Adrenal gland (tissue), 5 donors: ENCODE results near the gene FGA.

Experiments used
- POLR2A ChIP-seq, 2 donors: fragments of 450-650 bp; IDR thresholded peaks; one replicate each; pipeline ENCODE4 v1.6.1; 2017; ENCODE audit warnings: antibody characterized with exemption in 2 of 2, mild to moderate bottlenecking in 2 of 2, moderate library complexity in 1 of 2
- TF ChIP-seq, protein P1 (sequence below), 6 experiments: fragments of 450-650 bp in 4 of 6; fragments of 200-600 bp in 2 of 6; sonication (generic) in 1 of 6; IDR thresholded peaks; 1 replicate in 5 of 6; 2 replicates in 1 of 6; pipeline versions ENCODE4 v1.5.1 to v1.8.0; 2016 to 2021; ENCODE audit warnings: antibody characterized with exemption in 6 of 6, mild to moderate bottlenecking in 2 of 6, moderate library complexity in 1 of 6
- donor health status: DM: no; HTN: no; CAD: no.

- no peak for TF ChIP-seq POLR2A (IDR thresholded peaks at IDR 0.05)
- TF ChIP-seq, protein P1, sequence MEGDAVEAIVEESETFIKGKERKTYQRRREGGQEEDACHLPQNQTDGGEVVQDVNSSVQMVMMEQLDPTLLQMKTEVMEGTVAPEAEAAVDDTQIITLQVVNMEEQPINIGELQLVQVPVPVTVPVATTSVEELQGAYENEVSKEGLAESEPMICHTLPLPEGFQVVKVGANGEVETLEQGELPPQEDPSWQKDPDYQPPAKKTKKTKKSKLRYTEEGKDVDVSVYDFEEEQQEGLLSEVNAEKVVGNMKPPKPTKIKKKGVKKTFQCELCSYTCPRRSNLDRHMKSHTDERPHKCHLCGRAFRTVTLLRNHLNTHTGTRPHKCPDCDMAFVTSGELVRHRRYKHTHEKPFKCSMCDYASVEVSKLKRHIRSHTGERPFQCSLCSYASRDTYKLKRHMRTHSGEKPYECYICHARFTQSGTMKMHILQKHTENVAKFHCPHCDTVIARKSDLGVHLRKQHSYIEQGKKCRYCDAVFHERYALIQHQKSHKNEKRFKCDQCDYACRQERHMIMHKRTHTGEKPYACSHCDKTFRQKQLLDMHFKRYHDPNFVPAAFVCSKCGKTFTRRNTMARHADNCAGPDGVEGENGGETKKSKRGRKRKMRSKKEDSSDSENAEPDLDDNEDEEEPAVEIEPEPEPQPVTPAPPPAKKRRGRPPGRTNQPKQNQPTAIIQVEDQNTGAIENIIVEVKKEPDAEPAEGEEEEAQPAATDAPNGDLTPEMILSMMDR (IDR thresholded peaks at IDR 0.05): no peak
Measured at GRCh38 chr4:154634058-154634457, 43.5 kb upstream of the FGA start.
